ENCODE results near the gene CACHD1.
A peak's percentile ranks its signal among the peaks of the same experiment; 100 is the strongest.

CACHD1 gene

DNA sequence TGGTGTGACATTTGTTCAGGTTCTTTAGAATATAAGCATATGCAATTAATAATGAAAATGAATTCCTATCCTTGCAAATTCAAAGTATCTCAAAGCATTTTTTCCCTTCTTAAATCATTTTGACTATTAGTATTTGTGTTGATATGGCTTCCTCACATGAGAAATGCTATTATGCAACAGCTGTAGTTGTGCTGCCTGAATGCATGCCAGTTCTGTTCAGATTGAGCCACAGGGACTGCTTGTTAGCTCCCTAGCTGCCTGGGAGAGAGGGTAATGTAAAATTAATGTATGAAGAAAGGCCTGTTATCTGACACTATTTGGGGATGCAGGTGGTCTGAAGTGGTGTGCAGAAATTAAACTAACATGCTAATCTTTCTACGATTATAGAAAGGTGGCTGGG is 45.5 kb downstream of the CACHD1 start:
- DNase-seq = peak in 8 of 42 donors; percentile 9 to 66 (median 26)
- intact Hi-C loops (cut with DNase I) = no loop called here

- no peak for DNase-seq
- intact Hi-C loops (cut with DNase I) = no loop called here
Measured at GRCh38 chr1:64516301-64516700, 46.4 kb downstream of the CACHD1 start.

GRCh38 chr1:64516803-64517568 is 47.1 kb downstream of the CACHD1 start:
- intact Hi-C loops (cut with DNase I) = no loop called here
- no peak for DNase-seq

DNA sequence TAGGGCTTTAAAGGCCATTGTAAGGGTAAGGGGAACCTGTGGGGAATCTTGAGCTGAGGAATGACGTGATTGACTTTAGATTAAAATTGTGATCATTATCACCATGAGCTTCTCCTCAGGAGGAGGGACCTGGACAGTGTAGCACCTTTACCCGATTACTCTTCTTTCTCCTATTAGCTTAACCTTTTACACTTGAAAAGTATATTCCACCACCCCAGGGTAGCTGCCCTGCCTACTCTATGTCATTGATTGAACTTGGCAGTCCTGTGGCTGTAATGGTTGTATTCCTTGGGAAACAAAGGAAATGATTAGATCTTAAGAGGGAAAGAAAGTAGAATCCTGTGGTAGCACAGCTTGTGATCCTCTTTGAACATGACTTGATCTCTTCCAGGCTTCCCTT is 47.7 kb downstream of the CACHD1 start:
- DNase-seq = no peak
- intact Hi-C loops (cut with DNase I) = no loop called here

DNA sequence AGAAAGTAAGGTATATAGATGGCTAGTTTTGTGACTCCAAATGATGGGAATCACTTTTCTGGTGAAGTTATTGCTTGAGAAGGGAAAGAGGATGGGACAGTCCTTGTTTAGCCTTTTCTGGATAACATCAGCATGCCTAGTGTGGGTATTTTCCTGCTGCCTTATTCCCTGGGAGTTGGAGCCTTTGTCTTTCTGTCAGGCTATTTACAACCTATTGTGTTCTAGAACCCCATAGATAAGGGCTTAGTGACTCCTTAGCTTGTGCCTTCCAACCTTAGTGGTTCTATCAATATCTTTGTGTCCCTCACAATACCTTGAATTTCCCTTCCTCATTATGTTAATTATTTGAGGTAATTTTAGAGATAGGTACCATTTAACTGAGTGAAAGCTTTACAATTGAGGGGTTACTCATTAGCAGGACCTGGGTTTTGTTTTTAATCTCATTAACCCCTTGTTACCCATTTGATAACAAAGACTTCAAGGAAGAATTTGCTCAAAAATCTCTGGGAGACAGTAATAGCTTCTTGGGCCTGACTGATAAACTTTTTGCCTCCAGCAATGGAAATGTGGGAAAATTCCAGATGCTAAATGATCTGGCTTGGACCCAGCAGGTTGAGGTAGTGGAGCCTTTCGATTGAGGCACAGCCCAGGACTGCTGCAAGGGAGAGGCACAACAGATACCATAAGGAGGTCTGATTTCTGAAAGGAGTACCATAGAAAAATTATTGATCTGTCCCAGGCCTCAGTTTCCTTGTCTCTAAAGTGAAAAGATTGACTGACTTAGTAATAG is 49.0 kb downstream of the CACHD1 start:
- intact Hi-C loops (cut with DNase I) = no loop called here
- DNase-seq = no peak

- intact Hi-C loops (cut with DNase I) = no loop called here
- no peak for DNase-seq
Measured at GRCh38 chr1:64519901-64520300, 50.0 kb downstream of the CACHD1 start.

DNA sequence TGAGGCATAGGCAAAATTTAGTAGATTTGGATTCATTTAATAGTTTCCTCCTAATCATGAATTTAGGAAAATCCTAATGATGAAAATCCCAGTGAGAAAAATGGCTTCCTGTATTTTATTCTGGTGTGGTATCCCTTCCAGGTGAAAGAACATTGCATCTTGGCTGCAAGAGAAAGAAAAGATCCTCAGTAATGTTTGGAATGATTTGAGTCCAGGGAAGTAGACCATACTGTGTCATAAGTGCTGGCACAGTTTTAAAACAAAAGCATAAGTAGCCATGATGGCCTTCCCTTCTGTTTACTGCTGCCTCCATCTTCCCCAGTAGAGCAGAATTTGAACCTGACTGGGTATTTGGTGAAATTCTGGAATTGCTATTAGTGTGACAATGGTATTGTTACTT is 52.8 kb downstream of the CACHD1 start:
- DNase-seq = no peak
- intact Hi-C loops (cut with DNase I) = no loop called here

DNA sequence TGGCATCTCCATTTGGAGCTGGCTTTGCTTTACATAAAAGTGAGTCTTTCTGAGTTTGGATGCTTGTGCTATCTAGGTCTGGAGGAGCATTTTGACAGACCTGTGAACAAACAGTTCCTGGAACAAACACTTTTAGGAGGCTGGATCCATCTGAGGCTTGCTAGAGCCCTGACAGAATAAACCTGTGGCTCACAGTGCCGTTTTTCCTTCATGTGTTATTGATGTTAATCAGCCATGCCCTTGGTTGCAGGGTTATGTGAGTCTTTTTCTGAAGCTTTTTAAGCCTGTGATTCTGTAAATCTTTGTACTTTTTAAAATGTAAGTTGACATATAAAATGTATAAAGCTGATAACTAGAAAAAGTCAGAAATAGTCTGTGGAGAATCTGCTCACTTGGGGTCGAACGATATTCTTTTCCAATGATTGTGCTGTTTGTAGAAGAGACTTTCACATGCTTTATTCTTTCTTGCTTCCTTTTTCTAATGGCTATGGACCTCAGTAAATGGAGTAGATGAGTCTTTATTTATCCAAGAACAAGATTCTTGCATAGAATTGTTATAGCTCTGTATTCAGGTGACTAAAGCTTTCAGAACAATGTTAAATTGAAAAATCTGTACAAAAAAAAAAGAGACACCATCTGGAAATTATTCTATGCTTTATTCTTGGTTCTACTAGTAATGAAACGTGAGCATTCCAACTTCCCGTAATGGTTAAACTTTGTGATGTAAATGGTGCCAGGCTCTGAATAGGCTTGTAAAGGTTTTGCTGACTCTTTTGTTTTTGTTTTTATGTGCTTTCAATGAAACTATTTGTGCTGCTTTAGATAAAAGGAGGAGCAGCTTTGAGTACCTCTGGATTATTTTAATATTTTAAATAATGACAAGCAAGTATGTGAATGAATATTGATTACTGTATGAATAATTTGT is 53.7 kb downstream of the CACHD1 start:
- intact Hi-C loops (cut with DNase I) = no loop called here
- no peak for DNase-seq

- no peak for DNase-seq
Measured at GRCh38 chr1:64524614-64525013, 54.7 kb downstream of the CACHD1 start.

DNA sequence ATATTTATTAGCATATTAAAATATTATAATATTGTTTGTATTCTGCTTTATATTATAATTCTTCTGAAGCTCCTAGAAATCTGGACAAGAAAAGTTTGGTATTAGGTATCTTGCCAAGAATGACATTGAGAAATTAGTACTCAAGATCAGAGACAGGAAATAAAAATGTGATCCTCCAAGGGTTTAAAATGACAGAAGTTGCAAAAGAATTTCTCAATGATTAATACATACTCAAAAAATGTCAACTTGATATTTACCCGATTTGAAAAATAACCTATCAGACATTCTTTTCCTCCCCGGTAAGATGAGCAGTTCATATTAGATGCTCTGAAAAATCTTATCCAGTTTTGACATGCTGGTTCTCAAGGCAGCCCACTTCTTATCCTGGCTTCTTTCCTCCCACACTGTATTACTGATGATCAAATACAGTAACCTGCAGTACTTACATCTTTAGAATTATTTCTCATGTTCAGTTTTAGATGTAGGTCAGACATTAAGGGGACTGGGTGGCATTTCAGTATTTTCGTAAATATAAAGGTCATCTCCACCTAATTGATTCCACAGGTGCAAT is 55.3 kb downstream of the CACHD1 start:
- intact Hi-C loops (cut with DNase I) = no loop called here
- peak in 3 of 42 donors; percentile 16 to 36 (median 27) for DNase-seq

More at GRCh38 chr1:64524614-64525013, 54.7 kb downstream of the CACHD1 start:
- intact Hi-C loops (cut with DNase I) = no loop called here

DNA sequence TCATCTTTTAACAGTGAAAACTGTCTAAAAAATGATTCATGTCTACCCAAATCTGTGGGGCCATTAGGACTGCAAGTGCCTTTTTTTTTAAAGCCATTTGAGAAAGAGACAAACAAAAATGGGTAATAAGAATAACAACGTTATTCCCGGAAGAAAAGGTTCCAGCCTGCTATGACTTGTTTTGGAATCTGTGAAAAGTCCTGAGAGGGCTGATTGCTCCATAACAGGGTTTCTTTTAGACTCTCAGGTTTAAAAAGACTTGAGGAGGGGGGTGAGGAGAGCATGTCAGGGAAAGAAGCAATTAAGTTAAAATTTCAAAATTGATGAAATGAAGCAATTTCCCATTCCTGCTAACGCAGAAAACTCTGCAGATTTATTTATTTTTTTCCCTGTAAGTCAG is 56.4 kb downstream of the CACHD1 start:
- DNase-seq = no peak

GRCh38 chr1:64527165-64527564 is 57.2 kb downstream of the CACHD1 start:
- DNase-seq = no peak
- intact Hi-C loops (cut with DNase I) = no loop called here

More for the DNA sequence above, 56.4 kb downstream of the CACHD1 start:
- intact Hi-C loops (cut with DNase I) = no loop called here

DNA sequence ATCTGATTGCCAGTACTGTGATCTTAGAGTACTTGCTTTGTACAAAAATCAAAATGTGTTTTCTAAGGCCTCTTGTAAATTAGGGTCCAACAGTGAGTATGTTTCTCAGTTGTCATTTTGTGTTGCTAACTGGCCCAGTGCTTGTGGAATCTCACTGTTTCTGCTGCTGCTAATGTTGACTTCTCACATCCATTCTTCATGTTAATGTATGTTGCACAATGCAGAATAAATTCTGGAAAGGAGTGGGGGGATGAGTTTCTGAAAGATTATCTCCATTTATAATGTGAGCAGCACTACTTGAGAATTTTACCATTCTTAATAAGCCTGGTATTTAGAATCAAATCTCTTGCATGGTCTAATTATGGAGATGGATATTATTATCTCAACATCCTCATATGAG is 57.9 kb downstream of the CACHD1 start:
- intact Hi-C loops (cut with DNase I) = no loop called here
- DNase-seq = no peak

- intact Hi-C loops (cut with DNase I) = no loop called here
- DNase-seq = no peak
Measured at GRCh38 chr1:64530969-64531692, 61.2 kb downstream of the CACHD1 start.

DNA sequence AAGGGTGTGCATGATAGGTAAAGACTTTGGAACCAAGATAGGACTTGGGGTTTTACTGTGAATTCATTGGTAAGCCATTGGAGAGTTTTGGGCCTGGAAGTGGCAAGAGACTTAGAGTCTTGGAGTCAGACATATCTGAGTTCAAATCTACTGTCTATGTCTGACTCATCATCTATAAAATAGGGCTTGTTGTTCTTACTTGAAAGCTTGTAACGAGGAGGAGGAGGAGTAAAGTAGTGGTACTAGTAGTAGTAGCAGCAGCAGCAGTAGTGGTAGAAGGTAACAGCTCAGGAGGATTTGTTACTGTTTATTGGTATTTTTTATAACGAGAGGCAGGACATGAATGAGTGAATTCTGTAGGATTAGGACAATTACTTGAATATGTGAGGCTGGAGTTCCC is 62.7 kb downstream of the CACHD1 start:
- DNase-seq = no peak
- intact Hi-C loops (cut with DNase I) = no loop called here

DNA sequence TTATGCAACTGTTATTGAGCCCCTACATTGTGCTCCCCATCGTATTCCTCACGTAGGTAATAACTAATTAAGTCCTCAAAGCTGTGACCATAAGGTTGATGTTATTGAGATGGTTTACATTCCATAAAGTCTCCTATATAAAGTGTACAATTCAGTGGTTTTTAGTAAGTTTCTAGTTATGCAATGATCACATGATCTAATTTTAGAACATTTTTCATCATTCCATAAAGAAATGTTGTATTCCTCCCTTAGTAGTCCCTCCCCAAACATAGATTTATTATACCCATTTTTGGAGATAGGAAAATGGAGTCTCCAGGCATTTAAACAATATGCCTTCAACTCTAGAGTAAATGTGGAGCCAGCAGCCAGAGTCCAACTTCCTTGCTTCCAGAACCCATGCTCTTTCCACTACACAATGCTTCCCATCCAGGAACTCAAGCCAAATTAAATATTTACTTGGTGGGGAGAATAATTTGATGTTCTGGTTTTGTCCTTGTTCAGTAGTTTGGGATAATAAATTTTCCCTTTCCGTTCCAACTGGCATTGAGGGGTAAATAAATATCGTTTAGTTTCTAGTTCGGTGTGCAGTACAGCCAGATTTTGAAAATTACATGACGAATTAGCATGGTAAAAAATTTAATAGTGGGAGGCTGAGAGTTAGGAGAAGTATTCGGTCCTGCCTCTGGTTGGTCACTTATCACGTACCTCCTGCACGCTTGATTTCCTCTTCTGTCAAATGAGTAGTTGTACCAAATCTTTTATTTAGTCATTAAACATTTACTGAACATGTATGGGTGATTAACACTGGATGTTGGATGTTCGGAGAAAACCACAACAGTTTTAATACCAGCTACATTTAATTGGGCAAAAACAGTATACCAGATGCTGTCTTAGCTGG is 66.3 kb downstream of the CACHD1 start:
- intact Hi-C loops (cut with DNase I) = no loop called here
- DNase-seq = no peak

DNA sequence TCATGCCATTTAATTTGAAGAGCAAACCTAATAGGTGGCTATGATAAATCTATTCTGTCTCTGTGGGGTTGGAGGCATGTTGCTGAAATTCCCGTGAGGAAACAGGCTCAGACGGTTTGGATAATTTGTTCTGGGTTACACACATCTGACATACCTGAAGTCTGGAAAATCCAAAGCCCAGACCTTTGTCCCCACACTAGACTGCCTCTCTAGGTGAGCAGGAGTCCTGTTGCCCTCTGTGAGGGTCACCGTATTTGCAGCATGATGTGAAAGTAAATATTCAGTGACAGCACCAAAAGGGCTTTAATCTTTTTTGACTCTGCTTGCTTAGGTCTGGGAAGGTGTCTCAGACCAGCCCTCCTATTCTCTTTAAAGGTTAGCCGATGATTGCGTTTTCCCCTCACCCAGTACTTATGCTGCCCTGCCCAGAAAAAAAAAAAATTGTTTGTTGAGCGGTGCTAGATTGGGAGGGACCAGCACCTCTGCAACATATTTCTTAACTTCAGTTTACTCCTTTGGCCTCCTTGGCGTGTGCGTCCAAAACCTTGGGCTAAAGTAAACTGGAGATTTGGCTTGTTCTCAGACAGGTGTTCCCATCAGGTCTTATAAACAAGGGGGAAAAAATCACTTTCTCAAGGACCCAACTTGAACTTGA is 67.0 kb downstream of the CACHD1 start:
- no peak for DNase-seq
- intact Hi-C loops (cut with DNase I) = no loop called here

Data from head of caudate nucleus (tissue), 42 donors.